HG02642 (cell line): Measurements from ENCODE around the gene SPATA31C1.
"Not testable (repeated sequence)": the region's sequence is repeated elsewhere in the genome, so short reads cannot be mapped to it uniquely, and the experiment has no call there.

Experiments
- ATAC-seq: cut with Tn5 transposase; IDR thresholded peaks from one replicate; pipeline ENCODE4 v1.9.1; 2021; ENCODE audit warnings: mild to moderate bottlenecking; ENCODE audit not compliant: unreplicated experiment, poor library complexity

The SPATA31C1 gene

GRCh38 chr9:87886210-87886932 is 31.4 kb upstream of the SPATA31C1 start:
- ATAC-seq: no peak

GRCh38 chr9:87886933-87887505 is 30.7 kb upstream of the SPATA31C1 start:
- ATAC-seq: no peak

GRCh38 chr9:87887661-87888480 is 29.9 kb upstream of the SPATA31C1 start:
- no peak for ATAC-seq

GRCh38 chr9:87888501-87888900 is 29.3 kb upstream of the SPATA31C1 start:
- ATAC-seq: no peak

GRCh38 chr9:87889065-87889881 is 28.5 kb upstream of the SPATA31C1 start:
- no peak for ATAC-seq

GRCh38 chr9:87889882-87890252 is 27.9 kb upstream of the SPATA31C1 start:
- no peak for ATAC-seq

- no peak for ATAC-seq
These were observed 26.9 kb upstream of the SPATA31C1 start for GRCh38 chr9:87890837-87891236.

GRCh38 chr9:87891754-87892153 is 26.0 kb upstream of the SPATA31C1 start:
- no peak for ATAC-seq

- ATAC-seq: no peak
These were observed 24.8 kb upstream of the SPATA31C1 start for GRCh38 chr9:87892956-87893355.

- ATAC-seq: no peak
These were observed 22.6 kb upstream of the SPATA31C1 start for GRCh38 chr9:87894998-87895625.

GRCh38 chr9:87896891-87897290 is 20.9 kb upstream of the SPATA31C1 start:
- ATAC-seq: no peak

GRCh38 chr9:87898151-87898550 is 19.6 kb upstream of the SPATA31C1 start:
- ATAC-seq: no peak

GRCh38 chr9:87902371-87902770 is 15.4 kb upstream of the SPATA31C1 start:
- ATAC-seq: not testable (repeated sequence)

- ATAC-seq: no peak
These were observed 8.3 kb upstream of the SPATA31C1 start for GRCh38 chr9:87909310-87910041.

- ATAC-seq: no peak
These were observed 6.9 kb upstream of the SPATA31C1 start for GRCh38 chr9:87910821-87911220.

GRCh38 chr9:87919013-87919412 is 1.3 kb downstream of the SPATA31C1 start:
- ATAC-seq: not testable (repeated sequence)

- not testable (repeated sequence) for ATAC-seq
These were observed 3.8 kb downstream of the SPATA31C1 start for GRCh38 chr9:87921561-87921960.

GRCh38 chr9:87923012-87923411 is 5.2 kb downstream of the SPATA31C1 start:
- not testable (repeated sequence) for ATAC-seq

- ATAC-seq: not testable (repeated sequence)
These were observed 7.1 kb downstream of the SPATA31C1 start for GRCh38 chr9:87924851-87925250.
